PFSK-1 (cell line): Measurements from ENCODE around the gene LRRC47.

Experiments used
- FOXP2 ChIP-seq: optimal IDR thresholded peaks from 2 replicates; pipeline ENCODE3; 2011; ENCODE audit warnings: borderline replicate concordance, control low read depth, inconsistent platforms; ENCODE audit not compliant: insufficient read depth; ENCODE audit errors: extremely low read length, extremely low read depth
- POLR2AphosphoS5 ChIP-seq: IDR thresholded peaks from 2 replicates; pipeline ENCODE4 v1.6.1; 2012; ENCODE audit warnings: low read depth, mild to moderate bottlenecking, control low read depth, low read length, moderate library complexity
- SIN3A ChIP-seq: IDR thresholded peaks from 2 replicates; pipeline ENCODE4 v1.6.1; 2012; ENCODE audit warnings: mild to moderate bottlenecking, low read length, moderate library complexity, borderline replicate concordance; ENCODE audit not compliant: insufficient read depth
- TAF1 ChIP-seq: IDR thresholded peaks from 2 replicates; pipeline ENCODE4 v1.6.1; 2012; ENCODE audit warnings: low read length, control low read depth, borderline replicate concordance; ENCODE audit not compliant: insufficient read depth
- TF ChIP-seq, protein P1 (sequence below), 2 experiments: IDR thresholded peaks; 2 replicates each; pipeline versions ENCODE4 v1.6.1 to v1.8.0; 2011 to 2012; ENCODE audit warnings: low read depth in 2 of 2, low read length in 2 of 2, control low read depth in 1 of 2, inconsistent platforms in 1 of 2, mild to moderate bottlenecking in 1 of 2, moderate library complexity in 1 of 2; ENCODE audit not compliant: insufficient read depth in 1 of 2

The LRRC47 gene

DNA sequence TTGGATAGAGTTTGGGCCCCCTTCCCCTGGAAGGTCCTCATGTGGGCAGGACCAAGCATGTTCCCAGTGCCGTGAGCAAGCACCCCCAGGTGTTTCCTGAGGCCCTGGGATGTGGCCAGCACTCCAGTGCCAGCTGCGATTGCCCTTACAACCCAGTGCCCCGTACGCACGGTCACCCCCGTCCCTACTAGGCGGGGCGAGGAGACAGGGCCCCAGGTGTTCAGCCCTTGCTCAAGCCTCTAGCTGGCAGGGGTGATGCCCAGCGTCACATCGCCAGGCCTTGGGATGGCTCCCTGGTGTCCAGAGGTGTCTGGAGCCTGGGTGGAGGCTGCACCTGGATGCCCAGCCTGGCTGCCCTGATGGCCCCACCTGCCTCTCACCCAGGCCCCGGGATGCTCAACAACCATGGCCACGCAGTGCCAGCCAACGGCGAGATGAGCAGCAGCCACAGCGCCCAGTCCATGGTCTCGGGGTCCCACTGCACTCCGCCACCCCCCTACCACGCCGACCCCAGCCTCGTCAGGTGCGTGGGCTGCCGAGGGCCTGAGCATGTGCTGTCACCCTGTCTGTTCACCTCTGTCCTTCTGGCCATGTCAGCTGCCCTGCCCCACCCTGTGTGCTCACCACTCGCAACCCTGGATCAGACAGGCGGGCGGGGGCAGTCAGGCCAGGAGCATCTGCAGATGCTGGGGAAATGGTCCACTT, 65.6 kb downstream of the LRRC47 start:
- TF ChIP-seq FOXP2 (no peak), TAF1 (no peak)

DNA sequence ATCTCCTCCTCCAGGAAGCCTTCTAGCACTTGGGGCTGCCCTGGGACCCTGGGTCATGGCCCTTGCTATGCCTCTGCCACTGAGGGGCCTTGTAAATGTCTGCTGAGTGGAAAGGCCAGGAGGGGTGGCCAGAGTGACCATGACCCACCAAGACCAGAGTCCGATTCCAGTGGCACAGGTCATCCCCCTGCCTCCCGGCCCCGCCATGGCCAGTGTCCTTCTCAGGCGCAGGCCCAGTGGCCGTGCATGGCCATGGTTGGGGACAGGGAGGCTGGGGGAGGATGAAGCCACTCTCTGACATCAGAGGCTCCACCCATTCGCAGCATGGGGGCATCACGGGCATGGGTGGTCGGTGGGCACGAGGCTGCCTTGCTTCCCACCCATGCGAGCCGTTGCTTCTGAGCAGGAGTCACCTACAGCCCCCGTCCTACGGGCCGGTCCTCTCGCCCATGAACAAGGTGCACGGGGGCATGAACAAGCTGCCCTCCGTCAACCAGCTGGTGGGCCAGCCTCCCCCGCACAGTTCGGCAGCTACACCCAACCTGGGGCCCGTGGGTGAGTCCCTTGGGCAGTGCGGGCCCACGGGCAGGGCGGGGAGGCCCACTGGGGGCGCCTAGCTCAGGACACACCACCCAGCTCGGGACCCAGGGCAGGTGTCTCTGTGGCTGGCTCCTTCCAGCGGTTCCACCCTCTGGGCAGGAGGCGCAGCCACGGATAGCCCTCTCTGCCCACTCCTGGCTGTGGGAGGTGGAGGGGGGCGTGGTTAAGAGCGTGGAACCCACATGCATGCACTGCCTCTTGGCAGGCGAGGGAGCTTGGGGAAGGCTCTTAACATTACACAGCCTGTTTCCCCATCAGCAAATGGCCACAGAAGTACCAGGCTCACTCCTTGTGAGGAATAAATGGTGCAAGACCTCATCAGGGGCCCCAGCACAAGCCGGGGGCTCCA, 66.4 kb downstream of the LRRC47 start:
- no peak for TF ChIP-seq SIN3A
- no peak for TF ChIP-seq TAF1
- no peak for TF ChIP-seq POLR2AphosphoS5
- TF ChIP-seq, protein P1, sequence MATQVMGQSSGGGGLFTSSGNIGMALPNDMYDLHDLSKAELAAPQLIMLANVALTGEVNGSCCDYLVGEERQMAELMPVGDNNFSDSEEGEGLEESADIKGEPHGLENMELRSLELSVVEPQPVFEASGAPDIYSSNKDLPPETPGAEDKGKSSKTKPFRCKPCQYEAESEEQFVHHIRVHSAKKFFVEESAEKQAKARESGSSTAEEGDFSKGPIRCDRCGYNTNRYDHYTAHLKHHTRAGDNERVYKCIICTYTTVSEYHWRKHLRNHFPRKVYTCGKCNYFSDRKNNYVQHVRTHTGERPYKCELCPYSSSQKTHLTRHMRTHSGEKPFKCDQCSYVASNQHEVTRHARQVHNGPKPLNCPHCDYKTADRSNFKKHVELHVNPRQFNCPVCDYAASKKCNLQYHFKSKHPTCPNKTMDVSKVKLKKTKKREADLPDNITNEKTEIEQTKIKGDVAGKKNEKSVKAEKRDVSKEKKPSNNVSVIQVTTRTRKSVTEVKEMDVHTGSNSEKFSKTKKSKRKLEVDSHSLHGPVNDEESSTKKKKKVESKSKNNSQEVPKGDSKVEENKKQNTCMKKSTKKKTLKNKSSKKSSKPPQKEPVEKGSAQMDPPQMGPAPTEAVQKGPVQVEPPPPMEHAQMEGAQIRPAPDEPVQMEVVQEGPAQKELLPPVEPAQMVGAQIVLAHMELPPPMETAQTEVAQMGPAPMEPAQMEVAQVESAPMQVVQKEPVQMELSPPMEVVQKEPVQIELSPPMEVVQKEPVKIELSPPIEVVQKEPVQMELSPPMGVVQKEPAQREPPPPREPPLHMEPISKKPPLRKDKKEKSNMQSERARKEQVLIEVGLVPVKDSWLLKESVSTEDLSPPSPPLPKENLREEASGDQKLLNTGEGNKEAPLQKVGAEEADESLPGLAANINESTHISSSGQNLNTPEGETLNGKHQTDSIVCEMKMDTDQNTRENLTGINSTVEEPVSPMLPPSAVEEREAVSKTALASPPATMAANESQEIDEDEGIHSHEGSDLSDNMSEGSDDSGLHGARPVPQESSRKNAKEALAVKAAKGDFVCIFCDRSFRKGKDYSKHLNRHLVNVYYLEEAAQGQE (IDR thresholded peaks at IDR 0.05; ENCODE audit: insufficient read depth in 1 of 2, low read depth in 2 of 2, low read length in 2 of 2): no peak
- no peak for TF ChIP-seq FOXP2
